Measurements from ENCODE around the gene MT1B. TPM values are rescaled to one million over a fixed set of nuclear protein-coding genes. Genes with fewer than 3 reads are reported as not detected.

The MT1B gene
- total and polyA plus RNA-seq, 2 of the 4 experiments (the other 2 are of a cell fraction): not detected

DNA sequence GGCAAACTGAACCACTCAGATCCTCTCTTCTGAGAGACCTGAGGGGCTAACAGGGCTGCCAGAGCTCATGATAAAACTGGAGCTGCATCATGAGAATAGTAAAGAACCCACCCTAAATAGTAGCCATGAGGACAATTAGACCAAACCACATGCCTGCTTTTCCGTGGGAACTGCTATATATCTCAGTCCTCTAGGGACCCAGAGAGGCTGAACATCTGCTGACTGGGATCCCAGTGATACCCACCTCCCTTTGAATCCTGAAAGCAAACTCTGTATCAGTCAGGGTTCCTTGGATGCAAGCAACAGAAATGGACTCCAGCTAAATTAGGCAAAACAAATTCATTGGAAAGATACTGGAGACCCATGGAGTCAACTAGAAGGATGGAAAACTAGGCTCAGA is 37.1 kb downstream of the MT1B start:
- WGBS, 2 experiments (ENCODE audit: extremely low coverage in 2 of 2, insufficient read length in 1 of 2): no CpG with 5 or more reads among the region's 1 CpG
- no peak; the same call in 1 of the 2 replicates for ATAC-seq (ENCODE audit: low read depth)
- CTCF ChIA-PET: interaction anchor here (0.7 kb wide), 1 partner anchor 112 kb away, joined by 3 read pairs; no protein-coding TSS in a partner anchor

More for the DNA sequence above, 37.1 kb downstream of the MT1B start:
- H3K27ac ChIP-seq (ENCODE audit: insufficient read depth, low read length): no peak overlapping the region
- DNase-seq: no peak
- no peak overlapping the region for H2BK15ac ChIP-seq (ENCODE audit: low read depth, low read length)
- H2BK20ac ChIP-seq (ENCODE audit: low read depth, low read length): no peak overlapping the region
- H3K14ac ChIP-seq (replicated peaks; ENCODE audit: low read depth, low read length): no peak overlapping the region
- no peak overlapping the region for H3K56ac ChIP-seq (ENCODE audit: extremely low read depth, insufficient read depth, low read length)
- H2AK5ac ChIP-seq (ENCODE audit: low read depth, low read length): no peak overlapping the region
- H2BK120ac ChIP-seq (ENCODE audit: low read depth, low read length): no peak overlapping the region
- H3K4ac ChIP-seq (ENCODE audit: low read depth, low read length): no peak overlapping the region
- dilution Hi-C loops (cut with HindIII; ENCODE audit: low sequenced_read_pairs, unreplicated experiment): no loop called here
- peaks cover 3% of the 10 kb centered on the region; the same call in 1 of the 2 replicates for H3K9me3 ChIP-seq (ENCODE audit: control insufficient read depth, insufficient read depth, low read length)
- H2AFZ ChIP-seq (replicated peaks; ENCODE audit: low read length, poor library complexity): no peak overlapping the region
- H3K18ac ChIP-seq (ENCODE audit: low read depth, low read length): no peak overlapping the region
- intact Hi-C loops (cut with micrococcal nuclease): loop anchor here (2.0 kb wide), 1 partner anchor 26 kb away; no protein-coding TSS in a partner anchor
- no peak overlapping the region for H4K8ac ChIP-seq (ENCODE audit: low read depth in 2 of 2, low read length in 2 of 2)
- BruUV-seq (replicated peaks): no TSS peak
- H3K36me3 ChIP-seq (ENCODE audit: control insufficient read depth, insufficient read depth, low read length): no peaks in the 10 kb centered on the region; the same call in 1 of the 2 replicates
- in situ Hi-C loops (cut with MboI; ENCODE audit: low sequenced_read_pairs): no loop called here
- H2AK9ac ChIP-seq (replicated peaks; ENCODE audit: low read depth, low read length, poor library complexity): no peak overlapping the region
- H3K23ac ChIP-seq (ENCODE audit: low read depth, low read length): no peak overlapping the region
- H3K9me1 ChIP-seq (ENCODE audit: insufficient read depth, low read length): peaks cover 3% of the 10 kb centered on the region; the same call in 1 of the 2 replicates
- no peak overlapping the region for H4K5ac ChIP-seq (ENCODE audit: low read depth, low read length)
- POLR2A ChIA-PET (ENCODE audit: unreplicated experiment): no interaction called here
- TF ChIP-seq CHD1 (IDR thresholded peaks at IDR 0.05; ENCODE audit: low read depth, low read length): no peak
- TF ChIP-seq POLR2A (IDR thresholded peaks at IDR 0.05; ENCODE audit: low read depth, low read length): no peak
- no peak for TF ChIP-seq NFE2L2 (IDR thresholded peaks at IDR 0.05; ENCODE audit: low read depth, low read length)
- TF ChIP-seq CTCF (conservative IDR thresholded peaks at IDR 0.05; ENCODE audit: low read depth, low read length): no peak
- no peak for TF ChIP-seq CEBPB (IDR thresholded peaks at IDR 0.05; ENCODE audit: low read depth, low read length)
- TF ChIP-seq, protein P1, sequence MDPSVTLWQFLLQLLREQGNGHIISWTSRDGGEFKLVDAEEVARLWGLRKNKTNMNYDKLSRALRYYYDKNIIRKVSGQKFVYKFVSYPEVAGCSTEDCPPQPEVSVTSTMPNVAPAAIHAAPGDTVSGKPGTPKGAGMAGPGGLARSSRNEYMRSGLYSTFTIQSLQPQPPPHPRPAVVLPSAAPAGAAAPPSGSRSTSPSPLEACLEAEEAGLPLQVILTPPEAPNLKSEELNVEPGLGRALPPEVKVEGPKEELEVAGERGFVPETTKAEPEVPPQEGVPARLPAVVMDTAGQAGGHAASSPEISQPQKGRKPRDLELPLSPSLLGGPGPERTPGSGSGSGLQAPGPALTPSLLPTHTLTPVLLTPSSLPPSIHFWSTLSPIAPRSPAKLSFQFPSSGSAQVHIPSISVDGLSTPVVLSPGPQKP (IDR thresholded peaks at IDR 0.05; ENCODE audit: borderline replicate concordance, low read depth, low read length): no peak
- TF ChIP-seq FOS (IDR thresholded peaks at IDR 0.05; ENCODE audit: low read depth, low read length): no peak
- TF ChIP-seq RFX5 (IDR thresholded peaks at IDR 0.05; ENCODE audit: low read depth, low read length): no peak
- TF ChIP-seq RAD21 (IDR thresholded peaks at IDR 0.05; ENCODE audit: low read length): no peak
- no peak for TF ChIP-seq MXI1 (IDR thresholded peaks at IDR 0.05; ENCODE audit: borderline replicate concordance, low read depth, low read length)
- no peak for TF ChIP-seq RCOR1 (IDR thresholded peaks at IDR 0.05; ENCODE audit: insufficient replicate concordance, low read length)
- no peak for TF ChIP-seq MAZ (IDR thresholded peaks at IDR 0.05; ENCODE audit: borderline replicate concordance, low read depth, low read length)
- TF ChIP-seq MAFK (IDR thresholded peaks at IDR 0.05; ENCODE audit: low read depth, low read length): no peak
- TF ChIP-seq BHLHE40 (IDR thresholded peaks at IDR 0.05; ENCODE audit: low read depth, low read length): no peak
- TF ChIP-seq SMC3 (IDR thresholded peaks at IDR 0.05; ENCODE audit: low read depth, low read length): no peak
- TF ChIP-seq USF2 (IDR thresholded peaks at IDR 0.05; ENCODE audit: low read depth, low read length): no peak
- H3K27me3 ChIP-seq (ENCODE audit: control insufficient read depth, insufficient read depth, low read length): no peaks in the 10 kb centered on the region
- no peaks in the 10 kb centered on the region for H4K20me1 ChIP-seq (ENCODE audit: insufficient read depth, low read length)
- H3K9ac ChIP-seq (ENCODE audit: low read depth, low read length): no peak overlapping the region
- no peaks in the 10 kb centered on the region for H3K4me1 ChIP-seq (ENCODE audit: control insufficient read depth, insufficient read depth, low read length)
- no peaks in the 10 kb centered on the region for H3K79me1 ChIP-seq (ENCODE audit: low read depth in 1 of 2, low read length in 2 of 2)
- no peak overlapping the region for H3K4me2 ChIP-seq (ENCODE audit: low read depth, low read length)
- H2BK5ac ChIP-seq (ENCODE audit: low read depth, low read length, poor library complexity, severe bottlenecking): no peak overlapping the region
- H3K4me3 ChIP-seq (ENCODE audit: insufficient read depth, low read depth, low read length): no peak overlapping the region
- H4K91ac ChIP-seq (ENCODE audit: insufficient read depth, low read depth, low read length): no peak overlapping the region

Measured in IMR-90 (cell line).